HG03025 (cell line): ENCODE results near the gene NDUFS3.

Source experiments
- ATAC-seq: cut with Tn5 transposase; IDR thresholded peaks from one replicate; pipeline ENCODE4 v1.9.1; 2021; ENCODE audit warnings: mild to moderate bottlenecking, moderate library complexity; ENCODE audit not compliant: unreplicated experiment, low FRiP score

NDUFS3 gene

DNA sequence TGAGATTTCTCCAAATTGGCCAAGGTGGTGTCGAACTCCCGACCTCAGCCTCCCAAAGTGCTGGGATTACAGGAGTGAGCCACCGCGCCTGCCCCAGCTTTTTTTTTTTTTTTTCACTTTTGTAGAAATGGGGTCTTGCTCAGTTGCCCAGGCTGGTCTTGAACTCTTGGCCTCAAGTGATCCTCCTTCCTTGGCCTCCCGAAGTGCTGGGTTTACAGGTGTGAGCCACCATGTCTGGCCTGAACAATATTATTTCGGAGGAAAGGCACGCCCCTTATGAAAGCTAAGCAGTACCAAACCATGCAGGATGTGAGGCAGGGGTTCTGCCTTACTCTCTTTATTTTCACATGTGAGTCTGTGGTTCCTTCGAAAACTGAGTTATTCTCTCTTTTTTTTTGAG is 47.4 kb downstream of the NDUFS3 start:
- ATAC-seq: no peak

DNA sequence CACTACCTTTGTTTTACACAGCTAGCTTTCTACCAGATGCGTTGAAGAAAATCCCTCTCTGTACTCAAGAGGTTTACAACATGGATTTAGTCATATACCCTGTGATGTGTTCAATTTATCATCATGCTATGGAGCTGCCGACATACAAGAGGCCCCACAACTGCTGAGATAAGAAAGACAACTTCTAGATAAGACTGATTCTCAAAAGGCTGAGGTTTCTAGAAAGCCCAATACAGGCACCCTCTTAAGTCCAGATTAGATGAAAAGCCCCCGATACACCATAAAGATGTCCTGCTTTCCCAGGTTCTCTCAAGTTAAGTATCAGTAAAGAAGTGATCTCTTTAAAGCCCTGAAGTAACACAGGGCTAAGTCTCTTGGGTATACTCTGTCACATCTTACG is 49.2 kb downstream of the NDUFS3 start:
- no peak for ATAC-seq

DNA sequence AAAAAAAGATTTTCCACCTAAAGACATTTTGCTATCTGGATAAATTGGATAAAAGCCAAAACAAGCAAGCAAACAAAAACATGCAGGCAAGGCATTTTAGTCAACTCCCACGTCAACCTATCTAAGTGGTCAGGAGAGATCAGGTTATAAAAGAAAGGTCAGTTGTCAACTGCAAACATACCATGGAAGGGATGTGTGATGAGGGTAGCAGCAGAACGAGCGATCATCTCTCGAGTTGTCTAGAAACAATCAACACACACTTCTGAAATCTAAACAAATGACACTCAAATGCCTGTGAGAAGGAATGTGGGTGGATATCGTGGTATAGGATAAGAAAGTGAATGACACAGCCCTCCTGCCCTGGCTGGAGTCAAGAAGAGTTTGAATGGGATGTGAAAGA is 52.6 kb downstream of the NDUFS3 start:
- no peak for ATAC-seq
